ENCODE data around the gene M1AP. TPM values are rescaled to one million over a fixed set of nuclear protein-coding genes. Genes with fewer than 3 reads are reported as not detected.
A peak's percentile ranks its signal among the peaks of the same experiment; 100 is the strongest.

The M1AP gene
- total and polyA plus RNA-seq, 2 of the 4 experiments (the other 2 are of a cell fraction), result 0.03 TPM; not detected in 1

DNA sequence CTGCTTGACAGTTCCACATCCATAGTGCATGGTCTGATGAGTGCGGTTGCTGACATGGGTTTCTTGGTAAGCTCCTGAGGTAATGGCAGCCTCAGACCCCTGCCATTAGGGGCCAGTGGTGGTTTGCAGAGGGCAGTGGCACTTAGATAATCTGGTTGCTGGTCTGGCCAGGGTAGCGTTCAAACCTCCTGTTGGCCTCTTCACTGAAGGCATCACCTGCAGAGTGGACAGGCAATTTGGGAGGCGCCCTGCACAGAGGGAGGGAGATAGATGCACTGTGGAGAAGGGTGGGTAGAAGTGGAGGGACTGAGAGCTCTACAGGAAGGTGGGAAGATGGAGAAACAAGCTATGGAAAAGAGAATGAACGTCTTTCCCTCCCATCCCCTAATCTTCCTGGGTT, 114.7 kb downstream of the M1AP start:
- no peak overlapping the region for H2AFZ ChIP-seq (replicated peaks; ENCODE audit: low read length, poor library complexity)
- H3K27ac ChIP-seq (ENCODE audit: insufficient read depth, low read length), result no peak overlapping the region
- H2BK120ac ChIP-seq (ENCODE audit: low read depth, low read length), result no peak overlapping the region
- dilution Hi-C loops (cut with HindIII; ENCODE audit: low sequenced_read_pairs, unreplicated experiment), result no loop called here
- intact Hi-C loops (cut with micrococcal nuclease), result no loop called here
- no TSS peak for BruUV-seq (replicated peaks)
- H3K9me3 ChIP-seq (ENCODE audit: control insufficient read depth, insufficient read depth, low read length), result no peaks in the 10 kb centered on the region
- peak overlapping the region; percentile 33 for H2AK9ac ChIP-seq (replicated peaks; ENCODE audit: low read depth, low read length, poor library complexity)
- ChIA-PET CTCF (interaction anchor here (1.0 kb wide), 1 partner anchor 17 kb away, joined by 3 read pairs; no protein-coding TSS in a partner anchor), POLR2A (ENCODE audit: unreplicated experiment) (no interaction called here)
- peaks cover 24% of the 10 kb centered on the region for H3K36me3 ChIP-seq (ENCODE audit: control insufficient read depth, insufficient read depth, low read length)
- H4K5ac ChIP-seq (ENCODE audit: low read depth, low read length), result no peak overlapping the region
- no peak overlapping the region for H4K91ac ChIP-seq (ENCODE audit: insufficient read depth, low read depth, low read length)
- H2AK5ac ChIP-seq (ENCODE audit: low read depth, low read length), result no peak overlapping the region
- H2BK5ac ChIP-seq (ENCODE audit: low read depth, low read length, poor library complexity, severe bottlenecking), result no peak overlapping the region
- ATAC-seq (ENCODE audit: low read depth) (no peak), DNase-seq (no peak)
- no peak overlapping the region for H3K56ac ChIP-seq (ENCODE audit: extremely low read depth, insufficient read depth, low read length)
- in situ Hi-C loops (cut with MboI; ENCODE audit: low sequenced_read_pairs), result no loop called here
- H3K4me2 ChIP-seq (ENCODE audit: low read depth, low read length), result no peak overlapping the region
- H4K20me1 ChIP-seq (ENCODE audit: insufficient read depth, low read length), result peaks cover 3% of the 10 kb centered on the region; the same call in 1 of the 2 replicates
- no CpG with 5 or more reads among the region's 4 CpGs for WGBS, 2 experiments (ENCODE audit: extremely low coverage in 2 of 2, insufficient read length in 1 of 2)
- no peak overlapping the region for H3K4me3 ChIP-seq (ENCODE audit: insufficient read depth, low read depth, low read length)
- H3K18ac ChIP-seq (ENCODE audit: low read depth, low read length), result no peak overlapping the region
- TF ChIP-seq SMC3 (IDR thresholded peaks at IDR 0.05; ENCODE audit: low read depth, low read length), result no peak
- TF ChIP-seq CEBPB (IDR thresholded peaks at IDR 0.05; ENCODE audit: low read depth, low read length), result no peak
- no peak for TF ChIP-seq FOS (IDR thresholded peaks at IDR 0.05; ENCODE audit: low read depth, low read length)
- TF ChIP-seq BHLHE40 (IDR thresholded peaks at IDR 0.05; ENCODE audit: low read depth, low read length), result no peak
- TF ChIP-seq NFE2L2 (IDR thresholded peaks at IDR 0.05; ENCODE audit: low read depth, low read length), result no peak
- H2BK20ac ChIP-seq (ENCODE audit: low read depth, low read length), result no peak overlapping the region
- no peaks in the 10 kb centered on the region for H3K27me3 ChIP-seq (ENCODE audit: control insufficient read depth, insufficient read depth, low read length)
- no peak overlapping the region for H3K14ac ChIP-seq (replicated peaks; ENCODE audit: low read depth, low read length)
- H2BK15ac ChIP-seq (ENCODE audit: low read depth, low read length), result no peak overlapping the region
- H4K8ac ChIP-seq (ENCODE audit: low read depth in 2 of 2, low read length in 2 of 2), result no peak overlapping the region
- H3K4ac ChIP-seq (ENCODE audit: low read depth, low read length), result no peak overlapping the region
- no peak overlapping the region for H3K23ac ChIP-seq (ENCODE audit: low read depth, low read length)
- peaks cover 16 to 33% of the 10 kb centered on the region in 2 experiments for H3K79me1 ChIP-seq (ENCODE audit: low read depth in 1 of 2, low read length in 2 of 2)
- H3K9me1 ChIP-seq (ENCODE audit: insufficient read depth, low read length), result peaks cover 9% of the 10 kb centered on the region
- no peak overlapping the region for H3K9ac ChIP-seq (ENCODE audit: low read depth, low read length)
- H3K4me1 ChIP-seq (ENCODE audit: control insufficient read depth, insufficient read depth, low read length), result peaks cover 10% of the 10 kb centered on the region
